PC-3 (cell line): Measurements from ENCODE around the gene ZNF532. TPM values are rescaled to one million over a fixed set of nuclear protein-coding genes. Genes with fewer than 3 reads are reported as not detected.

Experiments
- ATAC-seq: fragments of 200-7000 bp; cut with Tn5 transposase; 2 replicates; pipeline ENCODE4 v1.9.1; 2020; ENCODE audit warnings: mild to moderate bottlenecking, moderate library complexity
- BruUV-seq: library from RNA; stranded (reverse); fragments of 400-500 nt; replicated peaks from 2 replicates; lab custom pipeline; 2021; lab: Mats Ljungman, UMichigan
- CTCF ChIA-PET: fragments of 300-600 bp; sonication (Branson Sonifier 250); formaldehyde crosslinking; loops from one replicate; lab custom pipeline; 2022; ENCODE audit warnings: antibody characterized with exemption; lab: Charles Lee
- POLR2A ChIA-PET: fragments of 300-600 bp; sonication (Branson Sonifier 250); formaldehyde crosslinking; loops from one replicate; lab custom pipeline; 2022; ENCODE audit warnings: antibody characterized with exemption; ENCODE audit not compliant: unreplicated experiment; lab: Charles Lee
- DNase-seq: peaks from one replicate; pipeline ENCODE4 v3.0.0-alpha.2; 2015
- H2AFZ ChIP-seq: fragments of 300-600 bp; sonication (generic); 2 replicates; pipeline ENCODE4 v1.6.0; 2016; ENCODE audit warnings: antibody characterized with exemption, low read length
- H3F3A ChIP-seq: fragments of 300-600 bp; sonication (generic); one replicate; pipeline ENCODE4 v1.6.0; 2017; ENCODE audit warnings: antibody characterized with exemption, low read length, control low read depth, mild to moderate bottlenecking; ENCODE audit not compliant: unreplicated experiment
- H3K27ac ChIP-seq: fragments of 300-600 bp; sonication (generic); 2 replicates; pipeline ENCODE4 v1.5.1; 2016; ENCODE audit warnings: mild to moderate bottlenecking, low read length
- H3K27me3 ChIP-seq: fragments of 300-600 bp; sonication (generic); 2 replicates; pipeline ENCODE4 v1.6.1; 2016; ENCODE audit warnings: low read length, mixed read lengths
- H3K36me3 ChIP-seq: fragments of 300-600 bp; sonication (generic); 2 replicates; pipeline ENCODE4 v1.6.1; 2016; ENCODE audit warnings: low read depth, mixed run types, low read length, mixed read lengths
- H3K4me1 ChIP-seq: fragments of 300-600 bp; sonication (generic); 2 replicates; pipeline ENCODE4 v1.5.1; 2016; ENCODE audit warnings: low read length; ENCODE audit not compliant: insufficient read depth
- H3K4me2 ChIP-seq: fragments of 300-600 bp; sonication (generic); 2 replicates; pipeline ENCODE4 v1.6.0; 2016; ENCODE audit warnings: low read length
- H3K4me3 ChIP-seq: fragments of 300-600 bp; sonication (generic); 2 replicates; pipeline ENCODE4 v1.5.1; 2016; ENCODE audit warnings: mild to moderate bottlenecking, low read length, mixed read lengths
- H3K79me2 ChIP-seq: fragments of 300-600 bp; sonication (generic); 2 replicates; pipeline ENCODE4 v1.6.1; 2017; ENCODE audit warnings: low read length, mixed read lengths
- H3K9ac ChIP-seq: fragments of 300-600 bp; sonication (generic); 2 replicates; pipeline ENCODE4 v1.6.0; 2016; ENCODE audit warnings: mild to moderate bottlenecking, low read length
- H3K9me2 ChIP-seq: fragments of 300-600 bp; sonication (generic); replicated peaks from 2 replicates; pipeline ENCODE4 v1.6.1; 2016; ENCODE audit warnings: mixed run types, low read length, mixed read lengths
- H3K9me3 ChIP-seq: fragments of 300-600 bp; sonication (generic); 2 replicates; pipeline ENCODE4 v1.6.1; 2016; ENCODE audit warnings: low read length, mixed read lengths
- H4K20me1 ChIP-seq: fragments of 300-600 bp; sonication (generic); 2 replicates; pipeline ENCODE4 v1.6.1; 2016; ENCODE audit warnings: low read length, mixed read lengths
- EZH2 ChIP-seq: fragments of 300-600 bp; sonication (generic); IDR thresholded peaks from one replicate; pipeline ENCODE4 v1.6.1; 2017; ENCODE audit warnings: antibody characterized with exemption, mild to moderate bottlenecking, low read length; ENCODE audit not compliant: unreplicated experiment
- EZH2phosphoT487 ChIP-seq: fragments of 300-600 bp; sonication (generic); IDR thresholded peaks from 2 replicates; pipeline ENCODE4 v1.6.1; 2018; ENCODE audit warnings: mild to moderate bottlenecking, antibody characterized with exemption, low read length, borderline replicate concordance
- intact Hi-C: fragments of 100-400 bp; cut with micrococcal nuclease; formaldehyde crosslinking; loops from 2 replicates; pipeline ENCODE4 v1.9.0; 2023
- total RNA-seq: library from RNA; depleted of rRNA; stranded (reverse); fragments of >200 nt; gene quantifications from 2 replicates; pipeline ENCODE4 v1.2.3, GENCODE V29; 2014
- TF ChIP-seq, protein P1 (sequence below): fragments of 300-600 bp; sonication (generic); conservative IDR thresholded peaks from 2 replicates; pipeline ENCODE4 v1.5.1; 2017; ENCODE audit warnings: antibody characterized with exemption, low read depth, mild to moderate bottlenecking, low read length

Gene ZNF532
- total RNA-seq, 1 experiment from 2014 or later, result 47.3 TPM

DNA sequence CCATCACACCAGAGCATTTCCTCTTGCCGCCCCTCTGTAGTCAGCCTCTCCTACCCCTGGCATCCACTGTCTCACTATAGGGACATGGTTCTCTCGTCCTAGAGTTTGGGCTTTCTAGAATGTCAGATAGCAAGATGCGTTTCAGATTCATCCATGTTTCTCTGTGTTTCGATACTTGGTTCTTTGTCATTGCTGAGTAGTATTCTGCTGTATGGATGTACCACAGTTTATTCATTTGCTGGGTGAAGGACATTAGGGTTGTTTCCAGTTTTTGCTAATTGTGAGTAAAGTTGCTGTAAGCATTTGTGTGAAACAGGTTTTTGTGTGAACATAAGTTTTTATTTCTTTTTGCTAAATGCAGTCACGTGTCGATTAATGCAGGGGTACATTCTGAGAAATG is 3.8 kb downstream of the ZNF532 start:
- Histone ChIP-seq H3K9me2 (no peaks in the 10 kb centered on the region), H4K20me1 (no peaks in the 10 kb centered on the region), H3K27ac (no peak overlapping the region), H3K27me3 (no peaks in the 10 kb centered on the region), H3K36me3 (peaks cover 40% of the 10 kb centered on the region), H3K79me2 (peaks cover 94% of the 10 kb centered on the region), H3K9me3 (no peaks in the 10 kb centered on the region), H3F3A (no peaks in the 10 kb centered on the region), H3K4me2 (no peak overlapping the region), H3K9ac (no peak overlapping the region), H3K4me3 (no peak overlapping the region), H3K4me1 (peaks cover 40% of the 10 kb centered on the region), H2AFZ (no peak overlapping the region)
- TF ChIP-seq, protein P1, sequence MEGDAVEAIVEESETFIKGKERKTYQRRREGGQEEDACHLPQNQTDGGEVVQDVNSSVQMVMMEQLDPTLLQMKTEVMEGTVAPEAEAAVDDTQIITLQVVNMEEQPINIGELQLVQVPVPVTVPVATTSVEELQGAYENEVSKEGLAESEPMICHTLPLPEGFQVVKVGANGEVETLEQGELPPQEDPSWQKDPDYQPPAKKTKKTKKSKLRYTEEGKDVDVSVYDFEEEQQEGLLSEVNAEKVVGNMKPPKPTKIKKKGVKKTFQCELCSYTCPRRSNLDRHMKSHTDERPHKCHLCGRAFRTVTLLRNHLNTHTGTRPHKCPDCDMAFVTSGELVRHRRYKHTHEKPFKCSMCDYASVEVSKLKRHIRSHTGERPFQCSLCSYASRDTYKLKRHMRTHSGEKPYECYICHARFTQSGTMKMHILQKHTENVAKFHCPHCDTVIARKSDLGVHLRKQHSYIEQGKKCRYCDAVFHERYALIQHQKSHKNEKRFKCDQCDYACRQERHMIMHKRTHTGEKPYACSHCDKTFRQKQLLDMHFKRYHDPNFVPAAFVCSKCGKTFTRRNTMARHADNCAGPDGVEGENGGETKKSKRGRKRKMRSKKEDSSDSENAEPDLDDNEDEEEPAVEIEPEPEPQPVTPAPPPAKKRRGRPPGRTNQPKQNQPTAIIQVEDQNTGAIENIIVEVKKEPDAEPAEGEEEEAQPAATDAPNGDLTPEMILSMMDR, result no peak
- TF ChIP-seq EZH2 (no peak), EZH2phosphoT487 (no peak)
- BruUV-seq, result no TSS peak
- no peak for ATAC-seq
- intact Hi-C loops, result no loop called here
- no peak for DNase-seq
- CTCF ChIA-PET, result no interaction called here
- POLR2A ChIA-PET, result no interaction called here

DNA sequence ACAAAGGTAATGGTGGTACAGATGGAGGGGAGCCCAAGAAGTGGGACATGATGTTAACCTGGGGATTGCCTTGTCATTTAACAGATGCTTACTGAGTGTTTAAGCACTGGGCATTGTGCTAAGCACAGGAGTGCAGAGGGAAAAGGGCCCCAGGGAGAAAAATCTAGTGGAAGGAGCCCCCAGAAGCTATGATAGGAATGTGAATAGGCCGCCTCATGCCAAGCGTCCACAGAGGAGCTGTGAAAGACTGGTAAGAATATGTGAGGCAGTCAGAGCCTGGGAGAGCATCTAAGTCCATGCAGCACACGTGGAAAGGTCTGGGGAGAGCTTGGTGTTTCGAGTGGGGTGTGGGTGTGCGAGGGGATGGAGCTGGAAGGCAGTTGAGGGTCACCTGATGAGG is 5.5 kb downstream of the ZNF532 start:
- intact Hi-C loops, result no loop called here
- Histone ChIP-seq H3K4me1 (peaks cover 30% of the 10 kb centered on the region), H3K4me2 (no peak overlapping the region), H3K9me3 (no peaks in the 10 kb centered on the region), H2AFZ (no peak overlapping the region), H3K79me2 (peaks cover 95% of the 10 kb centered on the region), H3K27ac (no peak overlapping the region), H3K4me3 (no peak overlapping the region), H3K36me3 (peaks cover 53% of the 10 kb centered on the region), H4K20me1 (no peaks in the 10 kb centered on the region), H3F3A (no peaks in the 10 kb centered on the region), H3K9ac (no peak overlapping the region), H3K9me2 (no peaks in the 10 kb centered on the region), H3K27me3 (no peaks in the 10 kb centered on the region)
- no TSS peak for BruUV-seq
- ChIA-PET CTCF (interaction anchor here (0.6 kb wide), 1 partner anchor 87 kb away, joined by 7 read pairs; no protein-coding TSS in a partner anchor), POLR2A (no interaction called here)
- TF ChIP-seq, protein P1, result no peak
- TF ChIP-seq EZH2, result no peak
- TF ChIP-seq EZH2phosphoT487, result no peak
- DNase-seq, result no peak
- no peak for ATAC-seq

GRCh38 chr18:58870621-58871020 is 5.9 kb downstream of the ZNF532 start:
- no peak overlapping the region for H3K9ac ChIP-seq
- DNase-seq (no peak), ATAC-seq (no peak)
- intact Hi-C loops, result no loop called here
- peaks cover 57% of the 10 kb centered on the region for H3K36me3 ChIP-seq
- H3K9me2 ChIP-seq, result no peaks in the 10 kb centered on the region
- H3K27ac ChIP-seq, result no peak overlapping the region
- no peak for TF ChIP-seq EZH2phosphoT487
- TF ChIP-seq, protein P1, result no peak
- TF ChIP-seq EZH2, result no peak
- H4K20me1 ChIP-seq, result no peaks in the 10 kb centered on the region
- no peaks in the 10 kb centered on the region for H3K27me3 ChIP-seq
- no TSS peak for BruUV-seq
- H3F3A ChIP-seq, result no peaks in the 10 kb centered on the region
- ChIA-PET CTCF (no interaction called here), POLR2A (no interaction called here)
- H3K4me3 ChIP-seq, result no peak overlapping the region
- no peak overlapping the region for H2AFZ ChIP-seq
- peaks cover 25% of the 10 kb centered on the region for H3K4me1 ChIP-seq
- peaks cover 95% of the 10 kb centered on the region for H3K79me2 ChIP-seq
- H3K4me2 ChIP-seq, result no peak overlapping the region
- H3K9me3 ChIP-seq, result no peaks in the 10 kb centered on the region
